HepG2 (cell line): ENCODE results near the gene VIT. TPM values are rescaled to one million over a fixed set of nuclear protein-coding genes. Genes with fewer than 3 reads are reported as not detected.

Source experiments
- ATAC-seq: fragments of 200-7000 bp; cut with Tn5 transposase; 3 replicates; pipeline ENCODE4 v1.9.1; 2020; ENCODE audit warnings: mild to moderate bottlenecking, moderate library complexity
- BruUV-seq: library from RNA; stranded (reverse); fragments of 400-500 nt; replicated peaks from 2 replicates; lab custom pipeline; 2021; lab: Mats Ljungman, UMichigan
- CTCF ChIA-PET: fragments of 300-600 bp; formaldehyde crosslinking; extraction: SDS; loops from one replicate; lab custom pipeline; 2021; ENCODE audit warnings: low total read pairs, inconsistent platforms, low intra/inter-chr PET ratio; lab: Yijun Ruan, JAX
- POLR2A ChIA-PET: fragments of 350-600 bp; sonication (Branson Sonifier 250); formaldehyde crosslinking; loops from one replicate; lab custom pipeline; 2020; ENCODE audit warnings: antibody characterized with exemption, inconsistent platforms; lab: Yijun Ruan, JAX
- DNase-seq: peaks from one replicate; pipeline ENCODE4 v3.0.0-alpha.2; 2015; ENCODE audit warnings: low spot score
- FAIRE-seq: peaks from 3 replicates; lab custom pipeline; 2011; peaks lifted over from hg19 to GRCh38; lab: Jason Lieb, UNC
- H2AFZ ChIP-seq: one replicate; pipeline ENCODE4 v1.6.1; 2011; ENCODE audit warnings: low read length, inconsistent platforms
- H3K27ac ChIP-seq: fragments of 300-600 bp; 3 replicates; pipeline ENCODE4 v1.8.0; 2011; ENCODE audit warnings: mixed run types, mild to moderate bottlenecking, mixed read lengths, low read length, inconsistent platforms; ENCODE audit not compliant: insufficient read depth; ENCODE audit errors: extremely low read length
- H3K27me3 ChIP-seq, 2 experiments: fragments of 200-600 bp in 1 of 2; 2 replicates in 1 of 2; 3 replicates in 1 of 2; pipeline versions ENCODE4 v1.6.0 to v1.8.0; 2011; ENCODE audit warnings: low read length in 2 of 2, mild to moderate bottlenecking in 2 of 2, moderate library complexity in 2 of 2, inconsistent platforms in 1 of 2; ENCODE audit not compliant: insufficient read depth in 2 of 2, control insufficient read depth in 1 of 2
- H3K36me3 ChIP-seq, 2 experiments: fragments of 200-600 bp in 1 of 2; replicated peaks in 1 of 2; 2 replicates in 1 of 2; 3 replicates in 1 of 2; pipeline versions ENCODE4 v1.5.1 to v1.8.0; 2011; ENCODE audit warnings: low read length in 2 of 2, inconsistent platforms in 1 of 2; ENCODE audit not compliant: insufficient read depth in 2 of 2, control insufficient read depth in 1 of 2
- H3K4me1 ChIP-seq: 2 replicates; pipeline ENCODE4 v1.5.1; 2012; ENCODE audit warnings: low read length, inconsistent platforms; ENCODE audit not compliant: insufficient read depth
- H3K4me2 ChIP-seq: 2 replicates; pipeline ENCODE4 v1.6.0; 2011; ENCODE audit warnings: low read depth, low read length, inconsistent platforms
- H3K4me3 ChIP-seq, 3 experiments: fragments of 200-600 bp in 1 of 3; sonication (generic), shearing (Covaris generic) in 1 of 3; replicated peaks in 1 of 3; 2 replicates each; pipeline ENCODE4 v1.5.1; 2011 to 2016; ENCODE audit warnings: low read length in 3 of 3, inconsistent platforms in 2 of 3, low read depth in 2 of 3, mild to moderate bottlenecking in 2 of 3, control low read depth in 1 of 3, mixed read lengths in 1 of 3; ENCODE audit not compliant: insufficient read depth in 1 of 3
- H3K79me2 ChIP-seq: one replicate; pipeline ENCODE4 v1.6.1; 2011; ENCODE audit warnings: low read length, inconsistent platforms; ENCODE audit not compliant: insufficient read depth
- H3K9ac ChIP-seq: 2 replicates; pipeline ENCODE4 v1.6.0; 2011; ENCODE audit warnings: mild to moderate bottlenecking, low read depth, low read length, inconsistent platforms; ENCODE audit not compliant: insufficient read depth
- H3K9me3 ChIP-seq: 2 replicates; pipeline ENCODE4 v1.5.1; 2012; ENCODE audit warnings: mild to moderate bottlenecking, low read length
- H4K20me1 ChIP-seq: 2 replicates; pipeline ENCODE4 v1.6.0; 2011; ENCODE audit warnings: inconsistent platforms, mild to moderate bottlenecking, low read length, moderate library complexity; ENCODE audit not compliant: insufficient read depth
- RAD21 ChIP-seq: fragments of 450-650 bp; formaldehyde crosslinking; IDR thresholded peaks from 2 replicates; pipeline ENCODE4 v1.5.0; 2020; ENCODE audit warnings: mild to moderate bottlenecking
- SMC3 ChIP-seq: IDR thresholded peaks from 2 replicates; pipeline ENCODE4 v1.6.1; 2011; ENCODE audit warnings: low read length, improper control_type of control experiment
- STAG1 ChIP-seq: sonication (generic); formaldehyde crosslinking; IDR thresholded peaks from 2 replicates; pipeline ENCODE4 v1.4.0; 2020; ENCODE audit warnings: missing genetic modification reagents
- THAP11 ChIP-seq: IDR thresholded peaks from 2 replicates; pipeline ENCODE4 v1.6.1; 2016; ENCODE audit warnings: missing biosample characterization, missing genetic modification reagents
- ZBTB3 ChIP-seq: sonication (generic); formaldehyde crosslinking; IDR thresholded peaks from 2 replicates; pipeline ENCODE4 v1.4.0; 2020; ENCODE audit warnings: low read depth, mild to moderate bottlenecking, moderate library complexity, missing genetic modification reagents, borderline replicate concordance
- ZNF24 ChIP-seq: fragments of 450-650 bp; IDR thresholded peaks from 2 replicates; pipeline ENCODE4 v1.6.1; 2017; ENCODE audit warnings: antibody characterized with exemption, mild to moderate bottlenecking
- WGBS: methylation state at CpG from one replicate; pipeline ENCODE4 v1.1.6; 2017; ENCODE audit warnings: low lambda C conversion rate; 5-methylcytosine and 5-hydroxymethylcytosine counted together
- in situ Hi-C: cut with HindIII; loops from 2 replicates; pipeline ENCODE4 v1.10.0; 2017; ENCODE audit warnings: low pct_unique_long_range_greater_than_20kb; ENCODE audit not compliant: extremely low pct_ligation_motif_present
- intact Hi-C: fragments of 100-400 bp; cut with micrococcal nuclease; formaldehyde crosslinking; loops from one replicate; pipeline ENCODE4 v1.10.0; 2022; ENCODE audit not compliant: unreplicated experiment
- polyA plus RNA-seq, 8 experiments: library from polyadenylated mRNA; depleted of rRNA in 3 of 8; stranded (reverse) in 7 of 8; unstranded in 1 of 8; fragments of >200 nt; fragmentation: Illumina TruSeq in 4 of 8; extraction: Trizol in 4 of 8; gene quantifications; 2 replicates each; pipeline versions ENCODE4 v1.2.1 to v1.2.3, GENCODE V29; 2011 to 2016; ENCODE audit warnings: low read depth in 4 of 8, missing spikeins in 1 of 8, mixed read lengths in 1 of 8; ENCODE audit not compliant: insufficient read depth in 1 of 8
- total RNA-seq, 5 experiments: library from RNA; depleted of rRNA; stranded (reverse); fragments of >200 nt; fragmentation: Illumina TruSeq; extraction: Trizol; gene quantifications; 2 replicates each; pipeline ENCODE4 v1.2.3, GENCODE V29; 2016; ENCODE audit warnings: low read depth in 1 of 5
- TF ChIP-seq, protein P1 (sequence below): sonication (generic); formaldehyde crosslinking; IDR thresholded peaks from 2 replicates; pipeline ENCODE4 v1.4.0; 2020; ENCODE audit warnings: mild to moderate bottlenecking, missing genetic modification reagents, borderline replicate concordance
- TF ChIP-seq, protein P2 (sequence below): sonication (generic); formaldehyde crosslinking; IDR thresholded peaks from 2 replicates; pipeline ENCODE4 v1.4.0; 2020; ENCODE audit warnings: missing genetic modification reagents, mild to moderate bottlenecking, borderline replicate concordance
- TF ChIP-seq, protein P3 (sequence below): conservative IDR thresholded peaks from 2 replicates; pipeline ENCODE4 v1.6.1; 2018; ENCODE audit warnings: missing genetic modification reagents
- TF ChIP-seq, protein P4 (sequence below): sonication (generic); formaldehyde crosslinking; IDR thresholded peaks from 2 replicates; pipeline ENCODE4 v1.5.0; 2020; ENCODE audit warnings: mild to moderate bottlenecking, missing genetic modification reagents, moderate library complexity

The VIT gene
- total and polyA plus RNA-seq, 2 of the 13 experiments (the other 11 are each of a cell fraction or from before 2014, with no cell fraction given): not detected

DNA sequence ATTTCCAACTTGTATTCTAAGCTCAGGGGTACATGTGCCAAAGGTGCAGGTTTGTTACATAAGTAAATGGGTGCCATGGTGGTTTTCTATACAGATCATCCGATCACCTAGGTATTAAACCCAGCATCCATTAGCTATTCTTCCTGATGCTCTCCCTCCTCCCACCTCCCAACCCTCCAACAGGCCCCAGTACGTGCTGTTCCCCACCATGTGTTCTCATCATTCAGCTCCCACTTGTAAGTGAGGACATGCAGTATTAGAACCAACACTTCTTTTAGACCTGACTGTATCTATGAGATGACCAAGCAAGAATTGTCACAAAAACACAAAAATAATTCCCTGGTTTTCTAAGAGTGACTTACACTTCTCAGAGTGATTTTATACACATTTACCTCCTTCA is 83.0 kb downstream of the VIT start:
- H3K79me2 ChIP-seq: no peaks in the 10 kb centered on the region
- H3K27me3 ChIP-seq: peaks cover 7 to 34% of the 10 kb centered on the region in 2 experiments; a peak in 4 of 5 replicates
- POLR2A ChIA-PET: no interaction called here
- no peak overlapping the region for H3K9ac ChIP-seq
- no peaks in the 10 kb centered on the region for H3K36me3 ChIP-seq
- no peak overlapping the region for H3K27ac ChIP-seq
- no peak overlapping the region for H3K4me3 ChIP-seq
- H3K9me3 ChIP-seq: no peaks in the 10 kb centered on the region
- ATAC-seq (no peak), DNase-seq (no peak), FAIRE-seq (no peak)
- intact Hi-C loops (no loop called here), in situ Hi-C loops (loop anchor here (25.0 kb wide), 1 partner anchor 1108 kb away; no protein-coding TSS in a partner anchor)
- H4K20me1 ChIP-seq: no peaks in the 10 kb centered on the region
- CTCF ChIA-PET: interaction anchor here (1.4 kb wide), 1 partner anchor 226 kb away, joined by 5 read pairs; no protein-coding TSS in a partner anchor
- WGBS: 73% methylated on average over 2 of the region's 2 CpGs
- peak overlapping the region; percentile 62; the same call in 1 of the 2 replicates for H3K4me2 ChIP-seq
- TF ChIP-seq ZNF24: no peak
- TF ChIP-seq, protein P1, sequence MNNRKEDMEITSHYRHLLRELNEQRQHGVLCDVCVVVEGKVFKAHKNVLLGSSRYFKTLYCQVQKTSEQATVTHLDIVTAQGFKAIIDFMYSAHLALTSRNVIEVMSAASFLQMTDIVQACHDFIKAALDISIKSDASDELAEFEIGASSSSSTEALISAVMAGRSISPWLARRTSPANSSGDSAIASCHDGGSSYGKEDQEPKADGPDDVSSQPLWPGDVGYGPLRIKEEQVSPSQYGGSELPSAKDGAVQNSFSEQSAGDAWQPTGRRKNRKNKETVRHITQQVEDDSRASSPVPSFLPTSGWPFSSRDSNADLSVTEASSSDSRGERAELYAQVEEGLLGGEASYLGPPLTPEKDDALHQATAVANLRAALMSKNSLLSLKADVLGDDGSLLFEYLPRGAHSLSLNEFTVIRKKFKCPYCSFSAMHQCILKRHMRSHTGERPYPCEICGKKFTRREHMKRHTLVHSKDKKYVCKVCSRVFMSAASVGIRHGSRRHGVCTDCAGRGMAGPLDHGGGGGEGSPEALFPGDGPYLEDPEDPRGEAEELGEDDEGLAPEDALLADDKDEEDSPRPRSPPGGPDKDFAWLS (CRISPR knock-in tag): 0 out of 2 replicates have a peak, but pooled peaks have one; percentile 4
- TF ChIP-seq ZBTB3 (CRISPR knock-in tag): no peak
- H3K4me1 ChIP-seq: no peaks in the 10 kb centered on the region
- no TSS peak for BruUV-seq
- H2AFZ ChIP-seq: no peak overlapping the region

DNA sequence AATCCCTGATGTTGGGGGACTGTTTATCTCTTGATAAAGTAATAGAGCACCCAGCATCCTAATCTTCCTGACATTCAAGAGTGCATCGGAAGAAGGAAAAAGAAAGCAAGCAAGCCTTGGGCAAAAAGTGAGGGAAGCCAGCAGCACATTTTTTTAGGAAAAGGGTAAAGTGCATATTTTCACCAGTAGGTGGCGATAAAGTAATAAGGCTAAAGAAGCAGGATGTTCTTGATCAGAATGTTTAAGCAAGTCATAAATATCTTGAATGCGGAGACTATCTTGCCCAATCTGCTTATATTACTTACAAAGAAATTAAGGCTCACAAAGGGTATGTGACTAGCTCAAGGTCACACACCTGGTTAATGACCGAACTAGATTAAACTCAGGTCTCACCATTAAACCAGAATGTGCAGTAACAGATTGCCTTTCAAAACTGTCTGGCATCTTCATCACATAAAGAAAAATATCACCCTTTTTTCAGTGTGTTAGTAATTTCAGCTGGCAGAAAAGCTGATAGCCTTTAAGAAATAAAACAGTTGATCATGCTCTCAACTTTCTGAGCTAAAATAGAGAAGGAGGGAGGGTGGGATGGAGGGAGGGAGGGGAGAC is 83.8 kb downstream of the VIT start:
- peaks cover 3 to 31% of the 10 kb centered on the region in 2 experiments; a peak in 3 of 5 replicates for H3K27me3 ChIP-seq
- H3K4me2 ChIP-seq: peak overlapping the region; percentile 62
- peak; percentile 50; the same call in 2 of the 3 replicates for ATAC-seq
- peak overlapping the region in 2 of 3 experiments; percentile 32 to 39; a peak in 2 of 6 replicates for H3K4me3 ChIP-seq
- H3K27ac ChIP-seq: no peak overlapping the region
- H2AFZ ChIP-seq: no peak overlapping the region
- no peaks in the 10 kb centered on the region for H3K79me2 ChIP-seq
- CTCF ChIA-PET: interaction anchor here (0.7 to 1.4 kb wide), 2 partner anchors 138 to 225 kb away, joined by 4 to 5 read pairs; no protein-coding TSS in a partner anchor
- POLR2A ChIA-PET: no interaction called here
- H3K36me3 ChIP-seq: no peaks in the 10 kb centered on the region
- in situ Hi-C loops: loop anchor here (10.0 to 25.0 kb wide), 2 partner anchors 244 to 1107 kb away; no protein-coding TSS in a partner anchor
- peak; percentile 51 for DNase-seq
- intact Hi-C loops: loop anchor here (1.0 kb wide), 1 partner anchor 225 kb away; no protein-coding TSS in a partner anchor
- FAIRE-seq: peak; percentile 91
- H3K9ac ChIP-seq: no peak overlapping the region
- 4% methylated on average over 4 of the region's 4 CpGs for WGBS
- BruUV-seq: no TSS peak
- no peaks in the 10 kb centered on the region for H3K9me3 ChIP-seq
- no peaks in the 10 kb centered on the region for H4K20me1 ChIP-seq
- no peaks in the 10 kb centered on the region for H3K4me1 ChIP-seq
- TF ChIP-seq SMC3: peak; percentile 50
- TF ChIP-seq, protein P2, sequence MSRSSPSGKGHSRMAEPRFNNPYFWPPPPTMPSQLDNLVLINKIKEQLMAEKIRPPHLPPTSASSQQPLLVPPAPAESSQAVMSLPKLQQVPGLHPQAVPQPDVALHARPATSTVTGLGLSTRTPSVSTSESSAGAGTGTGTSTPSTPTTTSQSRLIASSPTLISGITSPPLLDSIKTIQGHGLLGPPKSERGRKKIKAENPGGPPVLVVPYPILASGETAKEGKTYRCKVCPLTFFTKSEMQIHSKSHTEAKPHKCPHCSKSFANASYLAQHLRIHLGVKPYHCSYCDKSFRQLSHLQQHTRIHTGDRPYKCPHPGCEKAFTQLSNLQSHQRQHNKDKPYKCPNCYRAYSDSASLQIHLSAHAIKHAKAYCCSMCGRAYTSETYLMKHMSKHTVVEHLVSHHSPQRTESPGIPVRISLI (CRISPR knock-in tag): peak; percentile 49; the same call in 1 of the 2 replicates
- TF ChIP-seq, protein P3, sequence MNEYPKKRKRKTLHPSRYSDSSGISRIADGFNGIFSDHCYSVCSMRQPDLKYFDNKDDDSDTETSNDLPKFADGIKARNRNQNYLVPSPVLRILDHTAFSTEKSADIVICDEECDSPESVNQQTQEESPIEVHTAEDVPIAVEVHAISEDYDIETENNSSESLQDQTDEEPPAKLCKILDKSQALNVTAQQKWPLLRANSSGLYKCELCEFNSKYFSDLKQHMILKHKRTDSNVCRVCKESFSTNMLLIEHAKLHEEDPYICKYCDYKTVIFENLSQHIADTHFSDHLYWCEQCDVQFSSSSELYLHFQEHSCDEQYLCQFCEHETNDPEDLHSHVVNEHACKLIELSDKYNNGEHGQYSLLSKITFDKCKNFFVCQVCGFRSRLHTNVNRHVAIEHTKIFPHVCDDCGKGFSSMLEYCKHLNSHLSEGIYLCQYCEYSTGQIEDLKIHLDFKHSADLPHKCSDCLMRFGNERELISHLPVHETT (CRISPR knock-in tag): no peak
- TF ChIP-seq, protein P4, sequence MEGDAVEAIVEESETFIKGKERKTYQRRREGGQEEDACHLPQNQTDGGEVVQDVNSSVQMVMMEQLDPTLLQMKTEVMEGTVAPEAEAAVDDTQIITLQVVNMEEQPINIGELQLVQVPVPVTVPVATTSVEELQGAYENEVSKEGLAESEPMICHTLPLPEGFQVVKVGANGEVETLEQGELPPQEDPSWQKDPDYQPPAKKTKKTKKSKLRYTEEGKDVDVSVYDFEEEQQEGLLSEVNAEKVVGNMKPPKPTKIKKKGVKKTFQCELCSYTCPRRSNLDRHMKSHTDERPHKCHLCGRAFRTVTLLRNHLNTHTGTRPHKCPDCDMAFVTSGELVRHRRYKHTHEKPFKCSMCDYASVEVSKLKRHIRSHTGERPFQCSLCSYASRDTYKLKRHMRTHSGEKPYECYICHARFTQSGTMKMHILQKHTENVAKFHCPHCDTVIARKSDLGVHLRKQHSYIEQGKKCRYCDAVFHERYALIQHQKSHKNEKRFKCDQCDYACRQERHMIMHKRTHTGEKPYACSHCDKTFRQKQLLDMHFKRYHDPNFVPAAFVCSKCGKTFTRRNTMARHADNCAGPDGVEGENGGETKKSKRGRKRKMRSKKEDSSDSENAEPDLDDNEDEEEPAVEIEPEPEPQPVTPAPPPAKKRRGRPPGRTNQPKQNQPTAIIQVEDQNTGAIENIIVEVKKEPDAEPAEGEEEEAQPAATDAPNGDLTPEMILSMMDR (CRISPR knock-in tag): peak; percentile 82
- no peak for TF ChIP-seq THAP11 (CRISPR knock-in tag)
- TF ChIP-seq RAD21 (CRISPR knock-in tag): 0 out of 2 replicates have a peak, but pooled peaks have one; percentile 56
- peak; percentile 78 for TF ChIP-seq STAG1 (CRISPR knock-in tag)
